Motor neuron (in vitro differentiated cells): Measurements from ENCODE around the gene LIMS4. TPM values are rescaled to one million over a fixed set of nuclear protein-coding genes. Genes with fewer than 3 reads are reported as not detected.

Experiments used
- total RNA-seq, 8 experiments: library from RNA; unstranded; fragments of 300-600 nt; gene quantifications; 2 replicates each; pipeline versions ENCODE4 v1.2.3 to v1.2.4, GENCODE V29; 2022

LIMS4 gene
- total RNA-seq, 8 experiments from 2014 or later: 0.21 to 4.1 (median 0.71) TPM

Other genes starting within 250 kb of the LIMS4 start
- 10 to 100 TPM; 19.7 to 47.3 (median 27.0) TPM for gene RGPD6, start 104.4 kb upstream of the LIMS4 start, total RNA-seq
- gene BUB1, start 205.2 kb upstream of the LIMS4 start, total RNA-seq: 100 to 1,000 TPM in 1 of 8 experiments, 10 to 100 TPM in 3, 1 to 10 TPM in 3, under 1 TPM in 1; 0.76 to 112 (median 17.4) TPM